ENCODE measurements around the gene EFHC1.
A peak's percentile ranks its signal among the peaks of the same experiment; 100 is the strongest.

EFHC1 gene

DNA sequence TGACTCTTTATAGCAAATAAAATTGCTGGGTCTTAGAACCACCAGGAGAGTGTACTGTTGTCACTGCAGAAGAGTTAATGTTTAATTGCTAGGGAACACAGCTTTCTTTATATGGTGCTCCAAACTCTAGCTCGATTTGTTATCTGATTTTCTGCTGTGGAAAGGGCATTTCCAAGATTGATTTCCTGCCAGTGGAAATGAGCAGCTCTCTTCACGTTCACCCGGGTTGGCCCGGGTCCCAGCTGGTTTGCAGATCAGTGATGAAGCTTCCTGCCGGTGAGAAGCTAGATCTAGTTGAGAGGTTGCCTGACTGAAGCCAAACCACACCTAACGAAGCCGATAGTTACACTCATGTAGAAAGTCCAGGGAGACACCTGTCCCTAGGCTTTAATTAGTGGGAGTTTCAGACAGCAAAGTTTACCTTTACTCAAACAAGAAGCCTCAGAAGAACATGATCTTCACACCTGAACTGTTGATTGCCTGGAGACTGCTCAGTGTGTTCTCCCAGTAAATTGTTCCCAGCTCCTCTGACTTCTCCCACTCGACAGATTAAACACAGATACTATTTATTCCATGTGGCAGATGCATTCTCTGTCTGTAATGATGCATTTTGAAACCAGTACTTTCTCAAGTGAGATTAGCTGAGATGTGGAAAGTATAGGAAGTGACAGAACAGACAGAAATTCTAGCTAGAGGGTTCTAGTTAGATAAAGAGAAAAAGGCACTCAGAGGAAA is 30.3 kb upstream of the EFHC1 start:
- TF ChIP-seq ZNF274 (IDR thresholded peaks at IDR 0.05; ENCODE audit: low read depth, low read length): no peak
- peak overlapping the region; percentile 52; the same call in 1 of the 2 replicates for H3K4me3 ChIP-seq (ENCODE audit: low read length)

GRCh38 chr6:52390361-52390727 is 29.8 kb upstream of the EFHC1 start:
- no peak for TF ChIP-seq ZNF274 (IDR thresholded peaks at IDR 0.05; ENCODE audit: low read depth, low read length)
- H3K4me3 ChIP-seq (ENCODE audit: low read length): peak overlapping the region; percentile 52; the same call in 1 of the 2 replicates

GRCh38 chr6:52391599-52391998 is 28.5 kb upstream of the EFHC1 start:
- TF ChIP-seq ZNF274 (IDR thresholded peaks at IDR 0.05; ENCODE audit: low read depth, low read length): no peak

GRCh38 chr6:52392944-52393343 is 27.2 kb upstream of the EFHC1 start:
- no peak overlapping the region for H3K4me3 ChIP-seq (ENCODE audit: low read length)
- no peak for TF ChIP-seq ZNF274 (IDR thresholded peaks at IDR 0.05; ENCODE audit: low read depth, low read length)

More at GRCh38 chr6:52391599-52391998, 28.5 kb upstream of the EFHC1 start:
- no peak overlapping the region for H3K4me3 ChIP-seq (ENCODE audit: low read length)

- H3K4me3 ChIP-seq (ENCODE audit: low read length): peak overlapping the region; percentile 55; the same call in 1 of the 2 replicates
- TF ChIP-seq ZNF274 (IDR thresholded peaks at IDR 0.05; ENCODE audit: low read depth, low read length): no peak
Observed at GRCh38 chr6:52393780-52394179, 26.4 kb upstream of the EFHC1 start.

DNA sequence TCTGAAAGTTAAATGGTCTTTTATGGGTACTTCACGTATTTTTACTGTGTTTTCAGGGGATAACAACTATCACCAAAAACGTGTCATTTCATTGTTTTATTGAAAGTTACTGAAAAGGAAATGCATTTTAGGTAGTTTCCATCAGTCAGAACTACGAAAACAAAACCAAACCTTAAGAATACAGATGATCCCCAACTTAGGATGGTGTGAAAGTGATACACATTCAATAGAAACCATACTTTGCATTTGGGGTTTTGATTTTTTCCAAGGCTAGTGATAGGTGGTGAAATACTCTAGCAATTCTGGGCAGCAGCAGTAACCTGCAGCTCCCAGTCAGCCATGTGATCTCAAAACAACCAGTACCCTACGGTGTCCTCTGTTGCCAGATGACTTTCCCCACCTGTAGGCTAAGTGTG is 25.9 kb upstream of the EFHC1 start:
- no peak for TF ChIP-seq ZNF274 (IDR thresholded peaks at IDR 0.05; ENCODE audit: low read depth, low read length)
- H3K4me3 ChIP-seq (ENCODE audit: low read length): peak overlapping the region; percentile 55; the same call in 1 of the 2 replicates

DNA sequence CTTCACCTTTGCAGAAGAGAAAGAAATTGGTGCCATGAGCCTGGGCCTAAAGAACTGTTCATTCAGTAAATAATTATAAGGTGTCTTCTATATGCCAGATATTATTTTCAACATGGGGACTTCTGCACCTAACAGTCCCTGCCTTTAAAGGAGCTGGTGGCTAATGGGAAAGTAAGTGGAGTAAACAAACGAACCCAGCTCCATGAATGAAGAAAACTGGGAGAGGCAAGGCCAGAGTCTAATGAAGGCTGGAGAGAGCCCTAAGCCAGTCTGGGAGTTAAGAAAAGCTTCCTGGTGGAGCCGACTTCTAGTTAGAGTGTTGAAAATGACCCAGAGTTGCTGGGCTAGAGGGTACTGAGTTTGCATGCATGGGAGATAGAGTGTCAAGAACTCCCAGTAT is 24.2 kb upstream of the EFHC1 start:
- H3K4me3 ChIP-seq (ENCODE audit: low read length): no peak overlapping the region
- no peak for TF ChIP-seq ZNF274 (IDR thresholded peaks at IDR 0.05; ENCODE audit: low read depth, low read length)

GRCh38 chr6:52399511-52400312 is 20.4 kb upstream of the EFHC1 start:
- no peak for TF ChIP-seq ZNF274 (IDR thresholded peaks at IDR 0.05; ENCODE audit: low read depth, low read length)

DNA sequence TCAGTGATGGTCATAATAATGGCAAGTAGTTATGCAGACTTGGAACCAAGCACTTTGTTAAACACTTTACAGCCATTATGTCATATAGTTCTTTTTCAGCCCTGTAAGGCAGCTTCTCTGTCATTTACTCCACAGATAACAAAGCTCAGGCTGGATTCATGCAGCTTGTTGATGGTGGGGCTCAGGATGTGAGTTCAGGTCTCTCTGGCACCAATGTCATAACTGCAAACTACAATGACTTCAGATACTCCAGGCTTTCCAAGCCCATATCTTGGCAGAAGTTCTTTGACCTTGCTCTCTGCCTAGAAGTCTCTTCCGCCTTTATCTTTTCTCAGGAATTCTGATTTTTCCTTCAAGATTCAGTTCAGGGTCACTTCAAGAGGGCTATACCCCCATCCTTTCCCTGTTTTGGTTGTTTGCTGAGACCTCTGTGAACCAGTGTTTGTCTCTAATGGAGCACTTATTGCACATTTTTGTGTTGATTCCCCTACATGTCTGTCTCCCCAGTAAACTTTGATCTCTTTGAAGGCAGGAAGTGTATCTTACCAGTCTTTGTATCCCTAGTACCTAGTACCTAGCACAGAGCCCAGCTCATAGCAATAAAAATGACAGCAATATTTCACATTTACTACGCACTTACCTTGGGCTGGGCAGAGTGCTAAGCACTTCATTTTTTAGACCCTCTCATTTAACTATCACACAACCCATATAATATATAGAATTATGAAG is 19.7 kb upstream of the EFHC1 start:
- no peak overlapping the region for H3K4me3 ChIP-seq (ENCODE audit: low read length)

More at GRCh38 chr6:52399511-52400312, 20.4 kb upstream of the EFHC1 start:
- H3K4me3 ChIP-seq (ENCODE audit: low read length): no peak overlapping the region

DNA sequence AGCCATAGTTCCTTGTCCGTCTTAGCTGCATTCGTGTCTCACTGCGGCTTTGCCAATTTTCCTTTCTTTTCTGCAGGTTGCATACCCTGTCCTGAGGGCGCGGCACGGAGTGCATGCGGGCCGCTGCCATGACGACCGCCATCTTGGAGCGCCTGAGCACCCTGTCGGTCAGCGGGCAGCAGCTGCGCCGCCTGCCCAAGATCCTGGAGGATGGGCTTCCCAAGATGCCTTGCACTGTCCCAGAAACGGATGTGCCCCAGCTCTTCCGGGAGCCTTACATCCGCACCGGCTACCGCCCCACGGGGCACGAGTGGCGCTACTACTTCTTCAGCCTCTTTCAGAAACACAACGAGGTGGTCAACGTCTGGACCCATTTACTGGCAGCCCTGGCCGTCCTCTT is 17.1 kb upstream of the EFHC1 start:
- no peak overlapping the region for H3K4me3 ChIP-seq (ENCODE audit: low read length)
- TF ChIP-seq ZNF274 (IDR thresholded peaks at IDR 0.05; ENCODE audit: low read depth, low read length): no peak

More for the DNA sequence above, 19.7 kb upstream of the EFHC1 start:
- no peak for TF ChIP-seq ZNF274 (IDR thresholded peaks at IDR 0.05; ENCODE audit: low read depth, low read length)

DNA sequence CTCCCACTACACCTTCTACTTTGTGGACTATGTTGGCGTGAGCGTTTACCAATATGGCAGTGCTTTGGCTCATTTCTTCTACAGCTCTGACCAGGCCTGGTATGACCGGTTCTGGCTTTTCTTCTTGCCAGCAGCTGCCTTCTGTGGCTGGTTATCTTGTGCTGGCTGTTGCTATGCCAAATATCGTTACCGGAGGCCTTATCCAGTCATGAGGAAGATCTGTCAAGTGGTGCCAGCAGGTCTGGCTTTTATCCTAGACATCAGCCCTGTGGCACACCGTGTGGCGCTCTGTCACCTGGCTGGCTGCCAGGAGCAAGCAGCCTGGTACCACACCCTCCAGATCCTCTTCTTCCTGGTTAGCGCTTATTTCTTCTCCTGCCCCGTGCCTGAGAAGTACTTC is 16.5 kb upstream of the EFHC1 start:
- TF ChIP-seq ZNF274 (IDR thresholded peaks at IDR 0.05; ENCODE audit: low read depth, low read length): no peak
- no peak overlapping the region for H3K4me3 ChIP-seq (ENCODE audit: low read length)

GRCh38 chr6:52405243-52405642 is 14.9 kb upstream of the EFHC1 start:
- no peak for TF ChIP-seq ZNF274 (IDR thresholded peaks at IDR 0.05; ENCODE audit: low read depth, low read length)

DNA sequence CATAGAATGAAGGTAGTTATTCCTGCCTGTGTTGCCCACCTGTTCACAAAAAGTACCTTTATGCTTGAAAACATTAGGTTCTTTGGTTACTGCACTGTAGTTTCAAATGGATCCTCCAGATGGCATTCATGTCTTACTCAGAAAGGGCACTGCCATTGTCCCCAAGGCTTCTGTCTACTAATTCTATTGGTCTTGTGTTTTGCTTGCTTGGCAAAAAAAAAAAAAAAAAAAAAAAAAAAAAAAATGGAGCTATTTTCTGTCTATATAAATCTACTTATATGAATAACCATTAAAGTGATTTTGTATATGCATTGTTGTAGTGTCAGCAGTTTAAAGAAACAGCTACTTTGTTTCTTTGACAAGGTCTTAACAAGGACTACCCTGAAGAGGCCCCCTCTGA is 12.7 kb upstream of the EFHC1 start:
- TF ChIP-seq ZNF274 (IDR thresholded peaks at IDR 0.05; ENCODE audit: low read depth, low read length): no peak
- H3K4me3 ChIP-seq (ENCODE audit: low read length): no peak overlapping the region

More at GRCh38 chr6:52405243-52405642, 14.9 kb upstream of the EFHC1 start:
- no peak overlapping the region for H3K4me3 ChIP-seq (ENCODE audit: low read length)

DNA sequence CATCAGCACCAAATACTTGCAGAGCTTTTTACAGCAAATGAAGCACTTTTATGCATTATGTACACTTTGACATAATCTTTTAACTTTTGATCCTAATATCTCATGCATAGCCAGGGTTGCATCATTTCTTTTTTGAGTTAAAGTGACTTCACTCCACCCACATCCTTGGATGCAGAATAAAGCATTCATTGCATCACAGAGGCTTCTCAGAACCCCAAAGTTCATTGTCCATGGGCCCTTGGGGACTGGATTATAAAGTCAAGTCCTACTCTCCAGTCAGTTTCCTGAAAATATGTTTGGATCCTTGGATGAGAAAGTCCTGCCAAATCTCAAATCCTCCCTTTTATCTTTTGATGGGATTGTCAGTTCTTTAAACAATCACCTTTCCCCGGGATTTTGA is 10.6 kb upstream of the EFHC1 start:
- no peak overlapping the region for H3K4me3 ChIP-seq (ENCODE audit: low read length)
- TF ChIP-seq ZNF274 (IDR thresholded peaks at IDR 0.05; ENCODE audit: low read depth, low read length): no peak
